Measurements from ENCODE around the gene RAPGEF3.

The RAPGEF3 gene

GRCh38 chr12:47777741-47778558, 19.3 kb upstream of the RAPGEF3 start:
- in situ Hi-C loops (cut with MboI; ENCODE audit: low sequenced_read_pairs), result loop anchor here (5.0 to 10.0 kb wide), 3 partner anchors 36 to 133 kb away; no protein-coding TSS in a partner anchor

- in situ Hi-C loops (cut with MboI; ENCODE audit: low sequenced_read_pairs), result loop anchor here (5.0 to 10.0 kb wide), 3 partner anchors 35 to 132 kb away; no protein-coding TSS in a partner anchor
These were observed 18.5 kb upstream of the RAPGEF3 start for GRCh38 chr12:47777151-47777550.

- in situ Hi-C loops (cut with MboI; ENCODE audit: low sequenced_read_pairs), result loop anchor here (5.0 to 10.0 kb wide), 3 partner anchors 34 to 132 kb away; no protein-coding TSS in a partner anchor
These were observed 17.9 kb upstream of the RAPGEF3 start for GRCh38 chr12:47776471-47777143.

DNA sequence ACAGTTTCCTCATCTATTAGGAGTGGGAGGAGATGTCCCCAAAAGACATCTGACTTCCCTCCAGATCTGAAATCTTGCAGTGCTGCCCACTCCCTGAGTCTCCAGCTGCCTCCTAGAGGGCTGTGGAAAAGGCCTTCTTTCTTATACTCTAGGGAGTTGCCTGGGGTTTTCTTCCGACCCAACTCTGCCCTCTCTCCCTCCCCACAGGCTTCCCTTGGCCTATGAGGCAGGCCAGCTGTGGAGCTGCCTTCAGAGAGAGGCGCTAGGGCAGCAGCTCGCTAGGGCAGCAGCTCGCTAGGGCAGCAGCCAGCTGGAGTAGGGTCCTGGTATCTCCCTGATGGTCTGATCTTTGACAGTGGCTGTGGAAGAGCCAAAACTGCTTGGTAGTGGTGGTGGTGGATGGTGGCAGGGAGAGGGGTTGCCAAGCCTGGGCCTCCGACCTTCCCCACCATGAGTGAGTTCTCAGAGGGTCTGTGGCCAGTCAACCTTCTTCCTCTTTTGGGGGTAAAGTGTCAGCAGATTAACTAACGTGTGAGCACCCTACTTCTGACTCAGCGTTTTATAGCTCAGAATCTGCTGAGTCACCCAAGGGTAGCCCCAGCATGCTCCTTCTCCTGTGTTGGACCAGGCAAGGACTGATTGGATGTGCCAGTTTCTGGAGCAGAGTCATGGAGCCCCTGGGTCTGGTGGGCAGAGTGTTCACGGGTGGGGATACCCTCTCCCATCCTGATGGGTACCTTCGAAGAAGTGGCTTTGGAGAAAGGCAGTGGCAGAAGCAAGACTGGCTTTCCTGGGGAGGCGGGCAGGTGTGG, 16.6 kb upstream of the RAPGEF3 start:
- in situ Hi-C loops (cut with MboI; ENCODE audit: low sequenced_read_pairs), result loop anchor here (5.0 to 10.0 kb wide), 3 partner anchors 33 to 131 kb away; no protein-coding TSS in a partner anchor

GRCh38 chr12:47774663-47775062, 16.0 kb upstream of the RAPGEF3 start:
- in situ Hi-C loops (cut with MboI; ENCODE audit: low sequenced_read_pairs), result loop anchor here (5.0 to 10.0 kb wide), 3 partner anchors 32 to 130 kb away; no protein-coding TSS in a partner anchor

DNA sequence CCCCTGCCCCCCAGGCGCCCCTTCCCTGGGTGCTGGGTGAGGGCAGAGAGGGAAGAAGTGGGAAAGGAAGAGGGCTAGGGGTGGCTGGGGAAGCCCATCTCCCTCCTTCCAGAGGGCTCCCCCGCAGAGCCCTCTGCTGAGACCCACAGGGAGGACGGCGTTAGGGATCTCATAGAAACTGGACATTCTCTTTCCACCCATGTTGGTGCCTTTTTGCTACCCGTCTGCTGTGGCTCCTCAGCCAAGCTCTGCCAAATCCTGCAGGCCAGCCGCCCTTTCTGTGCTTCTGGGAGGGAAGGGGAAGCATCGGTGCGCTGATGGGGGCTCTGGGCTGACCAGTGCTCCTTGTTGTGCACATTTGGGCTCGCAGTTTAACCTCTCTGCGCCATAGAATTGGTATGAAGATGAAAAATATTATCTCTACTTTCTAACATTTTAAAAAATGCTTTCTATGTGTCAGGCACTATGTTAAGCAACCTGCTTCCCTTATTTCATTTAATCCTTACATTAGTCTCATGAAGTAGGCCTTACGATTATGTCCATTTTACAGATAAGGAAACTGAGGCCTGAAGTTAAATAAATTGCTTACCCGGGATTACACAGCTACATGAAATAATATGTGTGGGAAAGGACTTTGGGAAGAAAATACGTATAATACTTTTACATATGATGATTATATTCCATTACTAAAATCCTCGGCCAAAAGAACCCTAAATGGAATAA, 15.3 kb upstream of the RAPGEF3 start:
- in situ Hi-C loops (cut with MboI; ENCODE audit: low sequenced_read_pairs), result loop anchor here (10.0 kb wide), 1 partner anchor 129 kb away; no protein-coding TSS in a partner anchor

DNA sequence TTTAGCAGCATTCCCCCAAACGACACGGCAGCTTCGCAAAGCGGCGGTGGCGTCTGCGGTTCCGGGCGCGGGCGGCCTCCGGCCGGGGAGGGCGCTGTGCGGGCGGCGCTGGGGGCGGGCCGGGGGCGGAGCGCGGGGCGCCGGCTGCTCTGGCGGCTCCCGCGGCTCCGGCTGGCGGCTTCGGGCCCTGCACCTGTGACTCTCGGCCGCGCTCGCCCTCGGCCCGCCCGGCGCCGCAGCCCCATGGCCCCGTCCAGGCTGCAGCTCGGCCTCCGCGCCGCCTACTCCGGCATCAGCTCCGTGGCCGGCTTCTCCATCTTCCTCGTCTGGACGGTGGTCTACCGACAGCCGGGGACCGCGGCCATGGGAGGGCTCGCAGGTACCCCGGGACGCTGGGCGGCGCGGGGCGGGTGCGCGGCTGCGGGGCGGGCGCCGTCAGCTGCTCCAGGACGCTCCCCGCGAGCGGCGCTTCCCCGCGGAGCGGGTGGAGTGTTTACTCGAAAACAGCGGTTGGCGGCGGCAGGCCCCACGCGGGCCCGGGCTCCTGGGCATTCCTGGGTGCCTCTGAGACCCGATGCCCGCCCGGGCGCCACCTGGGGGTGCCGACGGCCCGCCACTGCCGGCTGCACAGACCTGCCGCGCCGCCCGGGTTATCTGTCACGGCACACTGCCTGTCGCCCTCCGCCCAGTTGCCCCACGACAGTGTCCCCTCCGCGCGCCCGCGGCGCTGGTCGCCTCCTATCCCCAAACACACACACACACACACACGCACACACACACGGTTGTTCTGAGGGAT, 14.6 kb upstream of the RAPGEF3 start, which contains the start of gene SLC48A1:
Gene SLC48A1, plus strand, starts transcription at position 177 of the 796 bp plus-strand sequence. Its CDS starts 67 bp downstream, at position 244.
- in situ Hi-C loops (cut with MboI; ENCODE audit: low sequenced_read_pairs), result loop anchor here (10.0 kb wide), 1 partner anchor 128 kb away; no protein-coding TSS in a partner anchor

GRCh38 chr12:47772738-47773061, 14.0 kb upstream of the RAPGEF3 start:
- in situ Hi-C loops (cut with MboI; ENCODE audit: low sequenced_read_pairs), result loop anchor here (10.0 kb wide), 1 partner anchor 128 kb away; no protein-coding TSS in a partner anchor

DNA sequence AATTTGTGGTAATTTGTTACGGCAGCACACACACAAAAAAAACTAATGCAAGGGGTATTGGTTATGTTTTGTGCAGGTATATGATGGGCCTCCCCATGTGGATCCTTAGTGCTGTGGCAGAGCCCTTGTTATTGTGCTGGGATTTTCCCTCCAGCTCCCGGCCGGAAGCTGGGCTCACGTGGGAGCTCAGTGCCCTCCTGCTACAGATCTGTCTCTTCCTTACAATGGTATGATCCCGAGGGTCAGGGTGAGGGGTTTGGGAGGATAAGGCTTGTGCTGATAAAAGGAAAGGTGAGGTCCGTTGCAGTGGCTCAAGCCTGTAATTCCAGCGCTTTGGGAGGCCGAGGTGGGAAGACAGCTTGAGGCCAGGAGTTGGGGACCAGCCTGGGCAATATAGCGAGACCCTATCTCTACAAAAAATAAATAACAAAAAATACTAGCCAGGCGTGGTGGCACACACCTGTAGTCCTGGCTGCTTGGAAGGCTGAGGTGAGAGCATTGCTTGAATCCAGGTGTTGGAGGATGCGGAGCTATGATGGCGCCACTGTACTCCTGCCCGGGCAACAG, 13.5 kb upstream of the RAPGEF3 start:
- in situ Hi-C loops (cut with MboI; ENCODE audit: low sequenced_read_pairs), result loop anchor here (10.0 kb wide), 1 partner anchor 127 kb away; no protein-coding TSS in a partner anchor

DNA sequence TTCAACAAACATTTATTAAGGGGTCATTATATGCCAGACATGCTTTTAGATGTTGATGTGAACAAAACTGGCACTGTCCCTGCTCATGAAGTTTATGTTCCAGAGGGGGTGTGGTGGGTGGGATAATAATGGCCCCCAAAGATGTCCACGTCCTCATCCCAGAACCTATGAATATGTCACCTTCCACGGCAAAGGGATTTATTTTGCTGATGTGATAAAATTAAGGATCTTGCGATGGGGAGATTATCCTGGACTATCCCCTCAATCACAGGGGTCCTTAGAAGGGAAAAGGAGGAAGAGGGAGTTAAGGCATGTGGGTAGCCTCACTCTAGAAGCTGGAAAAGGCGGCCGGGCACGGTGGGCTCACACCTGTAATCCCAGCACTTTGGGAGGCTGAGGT, 12.6 kb upstream of the RAPGEF3 start:
- in situ Hi-C loops (cut with MboI; ENCODE audit: low sequenced_read_pairs), result loop anchor here (10.0 kb wide), 1 partner anchor 127 kb away; no protein-coding TSS in a partner anchor

DNA sequence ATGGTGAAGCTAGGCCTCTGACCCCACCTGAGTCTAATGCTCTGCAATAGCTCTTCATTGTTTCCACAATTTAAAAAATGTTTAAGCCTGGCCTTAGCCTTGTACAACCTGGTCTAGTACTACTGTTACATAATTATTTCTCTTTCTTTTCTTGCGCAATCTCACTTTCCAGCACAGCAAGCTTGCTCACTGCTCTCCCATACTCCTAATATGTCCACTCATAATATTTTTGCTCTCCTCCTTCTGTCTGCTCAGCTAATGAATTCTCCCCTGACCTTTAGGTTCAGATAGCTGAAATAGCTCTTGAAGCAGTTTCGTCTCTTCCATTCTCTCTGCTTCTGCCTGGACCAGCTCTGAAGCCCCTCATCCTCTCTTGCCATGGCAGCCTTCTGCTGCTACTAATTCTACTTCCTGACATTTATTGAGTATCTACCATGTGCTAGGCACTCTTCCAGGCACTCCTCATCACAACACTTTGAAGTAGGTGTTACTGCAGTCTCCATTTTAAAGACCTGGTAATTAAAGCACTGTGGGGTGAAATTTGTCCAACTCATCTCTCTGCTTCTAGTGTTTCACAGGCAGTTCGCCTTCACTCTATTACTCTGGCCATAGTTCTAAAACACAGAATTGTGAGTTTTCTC, 11.5 kb upstream of the RAPGEF3 start:
- in situ Hi-C loops (cut with MboI; ENCODE audit: low sequenced_read_pairs), result loop anchor here (10.0 kb wide), 1 partner anchor 125 kb away; no protein-coding TSS in a partner anchor

DNA sequence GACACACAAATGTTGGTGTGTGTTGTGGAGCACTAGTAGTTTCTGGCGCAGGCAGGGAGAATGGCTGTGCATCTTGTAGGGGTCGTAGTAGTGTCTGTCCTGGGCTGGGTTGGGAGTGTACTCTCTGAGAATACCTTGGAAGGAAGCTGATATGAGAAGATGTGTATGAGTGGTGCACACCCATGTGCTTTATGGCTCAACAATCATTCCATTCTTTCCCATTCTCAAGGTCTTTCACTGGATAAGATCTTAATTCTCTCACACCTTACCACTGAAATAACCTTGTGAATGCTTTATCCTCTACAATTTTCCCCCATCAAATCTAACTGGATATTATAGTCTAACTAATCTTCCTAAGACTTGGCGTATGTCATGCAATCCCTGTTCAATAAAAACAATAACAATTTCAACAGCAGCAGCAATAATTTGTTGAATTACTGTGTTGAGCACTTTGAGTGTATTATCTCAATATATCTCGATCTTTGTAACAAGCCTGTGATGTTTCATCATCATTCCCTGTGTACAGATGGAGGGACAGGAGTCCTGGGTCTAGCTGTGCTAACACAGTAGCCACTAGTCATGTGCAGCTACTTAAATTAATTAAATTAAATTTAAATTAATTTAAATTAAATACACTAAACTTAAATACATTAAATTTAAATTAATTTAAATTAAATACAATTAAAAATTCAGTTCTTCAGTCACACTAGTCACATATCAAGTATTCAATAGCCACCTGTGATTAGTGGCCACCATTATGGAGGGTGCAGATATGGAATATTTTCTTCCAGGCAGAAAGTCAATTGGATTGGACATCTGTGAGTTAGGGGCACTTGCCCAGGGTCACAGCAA, 10.8 kb upstream of the RAPGEF3 start:
- in situ Hi-C loops (cut with MboI; ENCODE audit: low sequenced_read_pairs), result loop anchor here (10.0 kb wide), 1 partner anchor 125 kb away; no protein-coding TSS in a partner anchor

DNA sequence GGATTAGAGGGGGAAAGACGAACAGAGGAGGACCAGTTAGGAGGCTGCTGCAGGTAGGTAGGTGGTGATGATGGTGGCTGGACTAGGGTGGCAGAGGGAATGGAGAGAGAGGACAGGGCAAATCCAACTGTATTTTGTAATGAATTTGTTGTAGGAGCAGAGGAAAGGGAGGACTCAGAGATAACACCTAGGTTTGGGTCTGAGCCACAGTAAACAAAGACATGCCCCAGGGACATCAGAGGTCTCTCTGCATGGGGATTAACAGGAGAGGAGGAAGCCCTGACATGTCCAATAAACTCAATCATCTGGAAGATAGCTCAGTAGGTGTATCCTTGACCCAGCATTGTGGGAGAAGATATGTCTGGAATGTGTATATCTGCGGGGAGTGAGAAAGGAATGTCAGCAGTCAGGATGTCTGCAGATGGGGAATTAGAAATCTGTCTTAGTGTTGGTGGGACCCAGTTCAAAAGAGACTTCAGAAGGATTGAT, 9.7 kb upstream of the RAPGEF3 start:
- in situ Hi-C loops (cut with MboI; ENCODE audit: low sequenced_read_pairs), result no loop called here

DNA sequence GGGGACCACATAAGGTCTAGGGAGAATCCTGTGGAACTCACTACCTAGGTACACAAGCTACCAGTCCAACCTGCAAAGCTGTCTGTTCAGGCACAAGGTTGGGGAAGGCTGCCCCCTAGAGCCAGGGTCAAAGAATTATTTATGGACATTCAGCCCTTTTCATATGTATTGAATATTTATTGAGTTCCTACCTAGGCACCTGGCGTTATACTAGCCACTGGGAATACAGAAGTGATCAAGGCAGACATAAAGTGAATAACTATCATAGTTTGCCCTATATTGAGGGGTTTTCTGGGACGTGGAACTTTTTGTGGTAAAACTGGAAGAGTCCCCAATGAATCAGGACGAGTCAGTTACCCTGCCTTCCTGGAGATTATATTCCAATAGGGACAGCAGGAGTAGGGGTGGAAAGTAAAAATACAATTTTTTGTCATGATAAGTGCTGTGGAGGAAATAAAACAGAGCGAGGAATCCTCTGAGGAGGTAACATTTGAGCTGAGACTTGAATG, 8.6 kb upstream of the RAPGEF3 start:
- in situ Hi-C loops (cut with MboI; ENCODE audit: low sequenced_read_pairs), result no loop called here

- in situ Hi-C loops (cut with MboI; ENCODE audit: low sequenced_read_pairs), result no loop called here
These were observed 8.0 kb upstream of the RAPGEF3 start for GRCh38 chr12:47766502-47767215.

Data from HL-60/S4 (cell line).